GM23338 (cell line): Measurements from ENCODE around the gene KLC3. TPM values are rescaled to one million over a fixed set of nuclear protein-coding genes. Genes with fewer than 3 reads are reported as not detected.

Source experiments
- ATAC-seq: fragments of 200-7000 bp; cut with Tn5 transposase; 3 replicates; pipeline ENCODE4 v1.9.1; 2020
- DNase-seq: peaks from one replicate; pipeline ENCODE4 v3.0.0-alpha.2; 2015; ENCODE audit warnings: low spot score
- H2AFZ ChIP-seq: fragments of 200-600 bp; sonication (generic); 2 replicates; pipeline ENCODE4 v1.8.0; 2016; ENCODE audit warnings: antibody characterized with exemption, mild to moderate bottlenecking, moderate library complexity
- H3F3A ChIP-seq: fragments of 200-600 bp; sonication (generic); replicated peaks from 2 replicates; pipeline ENCODE4 v1.8.0; 2017; ENCODE audit warnings: antibody characterized with exemption, mixed run types, low read depth
- H3K27ac ChIP-seq: fragments of 200-600 bp; sonication (generic); 2 replicates; pipeline ENCODE4 v1.6.1; 2016; ENCODE audit warnings: low read depth
- H3K27me3 ChIP-seq: fragments of 200-600 bp; sonication (generic); 2 replicates; pipeline ENCODE4 v1.8.0; 2016; ENCODE audit warnings: mild to moderate bottlenecking, mixed run types, moderate library complexity; ENCODE audit not compliant: insufficient read depth
- H3K36me3 ChIP-seq: fragments of 200-600 bp; sonication (generic); 2 replicates; pipeline ENCODE4 v1.8.0; 2016; ENCODE audit warnings: mild to moderate bottlenecking; ENCODE audit not compliant: insufficient read depth
- H3K4me1 ChIP-seq: fragments of 200-600 bp; sonication (generic); 2 replicates; pipeline ENCODE4 v1.8.0; 2016; ENCODE audit warnings: mild to moderate bottlenecking, moderate library complexity; ENCODE audit not compliant: insufficient read depth
- H3K4me2 ChIP-seq: fragments of 200-600 bp; sonication (generic); 2 replicates; pipeline ENCODE4 v1.7.1; 2017; ENCODE audit warnings: mixed run types
- H3K4me3 ChIP-seq: fragments of 200-600 bp; sonication (generic); 2 replicates; pipeline ENCODE4 v1.6.1; 2016; ENCODE audit warnings: mixed run types
- H3K79me2 ChIP-seq: fragments of 200-600 bp; sonication (generic); replicated peaks from 2 replicates; pipeline ENCODE4 v1.8.0; 2017; ENCODE audit warnings: mild to moderate bottlenecking; ENCODE audit not compliant: insufficient read depth
- H3K9me2 ChIP-seq: fragments of 200-600 bp; sonication (generic); 2 replicates; pipeline ENCODE4 v1.8.0; 2017; ENCODE audit not compliant: insufficient read depth
- H4K20me1 ChIP-seq: fragments of 200-600 bp; sonication (generic); replicated peaks from 2 replicates; pipeline ENCODE4 v1.8.0; 2017; ENCODE audit warnings: mild to moderate bottlenecking; ENCODE audit not compliant: insufficient read depth
- H3K27ac Mint-ChIP-seq: 2 replicates; pipeline ENCODE4 v1.8.0; 2020; ENCODE audit warnings: inconsistent platforms, mild to moderate bottlenecking, moderate library complexity, mixed read lengths
- H3K27me3 Mint-ChIP-seq: 3 replicates; pipeline ENCODE4 v1.8.0; 2022; ENCODE audit warnings: low read depth, mild to moderate bottlenecking, moderate library complexity, mixed read lengths, inconsistent platforms; ENCODE audit not compliant: insufficient read depth, poor library complexity
- H3K36me3 Mint-ChIP-seq: 3 replicates; pipeline ENCODE4 v1.8.0; 2021; ENCODE audit warnings: low read depth, mild to moderate bottlenecking, inconsistent platforms, moderate library complexity, mixed read lengths
- H3K4me1 Mint-ChIP-seq: 3 replicates; pipeline ENCODE4 v1.8.0; 2020; ENCODE audit warnings: mild to moderate bottlenecking, inconsistent platforms, mixed read lengths
- H3K4me3 Mint-ChIP-seq: 3 replicates; pipeline ENCODE4 v1.8.0; 2021; ENCODE audit warnings: moderate library complexity, mild to moderate bottlenecking, inconsistent platforms, mixed read lengths
- H3K9me3 Mint-ChIP-seq: 3 replicates; pipeline ENCODE4 v1.8.0; 2020; ENCODE audit warnings: moderate library complexity, mild to moderate bottlenecking, inconsistent platforms, mixed read lengths
- CREB1 ChIP-seq: fragments of 250-450 bp; sonication (Bioruptor Pico); IDR thresholded peaks from 2 replicates; pipeline ENCODE4 v1.5.0; 2020; ENCODE audit warnings: low read depth, mild to moderate bottlenecking, moderate library complexity
- EZH2 ChIP-seq: fragments of 200-600 bp; sonication (generic); IDR thresholded peaks from one replicate; pipeline ENCODE4 v1.8.0; 2017; ENCODE audit warnings: antibody characterized with exemption, mild to moderate bottlenecking, low read depth; ENCODE audit not compliant: unreplicated experiment
- EZH2phosphoT487 ChIP-seq: fragments of 200-600 bp; sonication (generic); IDR thresholded peaks from one replicate; pipeline ENCODE4 v1.8.1; 2018; ENCODE audit warnings: antibody characterized with exemption; ENCODE audit not compliant: unreplicated experiment
- JUNB ChIP-seq: IDR thresholded peaks from one replicate; pipeline ENCODE4 v1.6.1; 2016; ENCODE audit warnings: antibody characterized with exemption; ENCODE audit not compliant: unreplicated experiment
- POLR2AphosphoS5 ChIP-seq: IDR thresholded peaks from 2 replicates; pipeline ENCODE4 v1.6.1; 2016; ENCODE audit warnings: antibody characterized with exemption, low read depth
- ZNF462 ChIP-seq: fragments of 250-450 bp; sonication (Bioruptor Pico); IDR thresholded peaks from 2 replicates; pipeline ENCODE4 v1.5.0; 2020; ENCODE audit warnings: mild to moderate bottlenecking, moderate library complexity
- polyA plus RNA-seq: library from polyadenylated mRNA; unstranded; fragments of >200 nt; fragmentation: Nextera tagmentation; extraction: Ambion mirVana; gene quantifications from 2 replicates; pipeline ENCODE4 v1.2.1, GENCODE V29; 2016
- total RNA-seq: library from RNA; depleted of rRNA; stranded (reverse); fragments of >200 nt; shearing (Covaris generic); gene quantifications from 2 replicates; pipeline ENCODE4 v1.2.3, GENCODE V29; 2014
- TF ChIP-seq, protein P1 (sequence below): IDR thresholded peaks from one replicate; pipeline ENCODE4 v1.6.1; 2018; ENCODE audit warnings: antibody characterized with exemption; ENCODE audit not compliant: unreplicated experiment

Gene KLC3
- total and polyA plus RNA-seq, 2 experiments from 2014 or later, result 3.1 to 6.4 TPM

DNA sequence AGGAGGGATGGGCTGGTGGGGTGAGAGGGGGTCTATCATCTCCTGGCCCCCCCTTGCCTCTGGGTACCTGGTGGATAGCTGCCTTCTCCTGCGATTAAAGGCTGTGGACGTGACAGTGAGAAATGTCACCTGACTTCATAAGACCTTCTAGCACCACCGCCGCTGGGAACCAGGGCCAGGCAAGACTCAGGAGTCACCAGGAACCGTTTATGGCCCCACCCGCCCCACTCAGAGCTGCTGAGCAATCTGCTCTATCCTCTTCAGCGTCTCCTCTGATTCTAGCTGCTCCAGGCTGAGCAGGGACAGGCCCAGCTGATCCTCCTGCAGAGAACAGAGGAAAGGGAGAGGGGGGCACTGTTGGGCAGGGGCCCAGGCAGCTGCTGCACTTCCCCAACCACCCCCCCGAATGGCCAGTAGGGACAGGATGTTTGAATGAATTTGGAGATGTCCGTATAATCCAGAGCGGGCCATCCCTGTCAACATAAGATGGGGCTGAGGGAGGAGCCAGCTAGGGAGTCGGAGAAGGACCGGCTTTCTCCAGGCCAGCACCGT lies 10.9 kb downstream of the KLC3 start (continued):
- no peak for TF ChIP-seq ZNF462 (CRISPR knock-in tag)
- TF ChIP-seq CREB1 (CRISPR knock-in tag), result no peak
- TF ChIP-seq EZH2phosphoT487, result no peak
- TF ChIP-seq, protein P1, sequence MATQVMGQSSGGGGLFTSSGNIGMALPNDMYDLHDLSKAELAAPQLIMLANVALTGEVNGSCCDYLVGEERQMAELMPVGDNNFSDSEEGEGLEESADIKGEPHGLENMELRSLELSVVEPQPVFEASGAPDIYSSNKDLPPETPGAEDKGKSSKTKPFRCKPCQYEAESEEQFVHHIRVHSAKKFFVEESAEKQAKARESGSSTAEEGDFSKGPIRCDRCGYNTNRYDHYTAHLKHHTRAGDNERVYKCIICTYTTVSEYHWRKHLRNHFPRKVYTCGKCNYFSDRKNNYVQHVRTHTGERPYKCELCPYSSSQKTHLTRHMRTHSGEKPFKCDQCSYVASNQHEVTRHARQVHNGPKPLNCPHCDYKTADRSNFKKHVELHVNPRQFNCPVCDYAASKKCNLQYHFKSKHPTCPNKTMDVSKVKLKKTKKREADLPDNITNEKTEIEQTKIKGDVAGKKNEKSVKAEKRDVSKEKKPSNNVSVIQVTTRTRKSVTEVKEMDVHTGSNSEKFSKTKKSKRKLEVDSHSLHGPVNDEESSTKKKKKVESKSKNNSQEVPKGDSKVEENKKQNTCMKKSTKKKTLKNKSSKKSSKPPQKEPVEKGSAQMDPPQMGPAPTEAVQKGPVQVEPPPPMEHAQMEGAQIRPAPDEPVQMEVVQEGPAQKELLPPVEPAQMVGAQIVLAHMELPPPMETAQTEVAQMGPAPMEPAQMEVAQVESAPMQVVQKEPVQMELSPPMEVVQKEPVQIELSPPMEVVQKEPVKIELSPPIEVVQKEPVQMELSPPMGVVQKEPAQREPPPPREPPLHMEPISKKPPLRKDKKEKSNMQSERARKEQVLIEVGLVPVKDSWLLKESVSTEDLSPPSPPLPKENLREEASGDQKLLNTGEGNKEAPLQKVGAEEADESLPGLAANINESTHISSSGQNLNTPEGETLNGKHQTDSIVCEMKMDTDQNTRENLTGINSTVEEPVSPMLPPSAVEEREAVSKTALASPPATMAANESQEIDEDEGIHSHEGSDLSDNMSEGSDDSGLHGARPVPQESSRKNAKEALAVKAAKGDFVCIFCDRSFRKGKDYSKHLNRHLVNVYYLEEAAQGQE, result no peak

GRCh38 chr19:45352062-45352461 lies 11.5 kb downstream of the KLC3 start:
- ATAC-seq, result no peak
- peaks cover 26% of the 10 kb centered on the region; the same call in 1 of the 2 replicates for H3K36me3 ChIP-seq
- H3K27me3 Mint-ChIP-seq, result peaks cover 14% of the 10 kb centered on the region
- no peak for TF ChIP-seq POLR2AphosphoS5
- no peak for TF ChIP-seq CREB1 (CRISPR knock-in tag)
- TF ChIP-seq, protein P1, result no peak
- TF ChIP-seq JUNB, result no peak
- TF ChIP-seq EZH2, result no peak

More at GRCh38 chr19:45352062-45352461, 11.5 kb downstream of the KLC3 start:
- Mint-ChIP-seq H3K27ac (no peak overlapping the region), H3K36me3 (peaks cover 62% of the 10 kb centered on the region), H3K9me3 (no peaks in the 10 kb centered on the region), H3K4me1 (no peaks in the 10 kb centered on the region; the same call in 1 of the 3 replicates), H3K4me3 (no peak overlapping the region)
- Histone ChIP-seq H2AFZ (no peak overlapping the region), H3K27ac (no peak overlapping the region), H3K4me3 (no peak overlapping the region), H3K4me1 (no peaks in the 10 kb centered on the region), H3K4me2 (no peak overlapping the region), H3K79me2 (no peaks in the 10 kb centered on the region), H3K9me2 (no peaks in the 10 kb centered on the region), H4K20me1 (peaks cover 3% of the 10 kb centered on the region), H3F3A (no peaks in the 10 kb centered on the region), H3K27me3 (no peaks in the 10 kb centered on the region)
- DNase-seq, result no peak
